Coronary artery (tissue), 2 donors: ENCODE data around the gene RALGPS2.
"Not testable (repeated sequence)": the region's sequence is repeated elsewhere in the genome, so short reads cannot be mapped to it uniquely, and the experiment has no call there.

Experiments
- DNase-seq: peaks from one replicate; pipeline ENCODE4 v3.0.0-alpha.2; 2017; ENCODE audit warnings: low spot score
- H3K27ac ChIP-seq, 2 donors: fragments of 200-600 bp; sonication (generic); one replicate each; pipeline ENCODE4 v1.5.1; 2016 to 2019
- H3K4me3 ChIP-seq: fragments of 200-600 bp; sonication (generic); 2 replicates; pipeline ENCODE4 v1.5.1; 2016; ENCODE audit warnings: mild to moderate bottlenecking, moderate library complexity
- CTCF ChIP-seq: fragments of 200-600 bp; sonication (generic); IDR thresholded peaks from one replicate; pipeline ENCODE4 v1.5.1; 2019; ENCODE audit warnings: antibody characterized with exemption

RALGPS2 gene

GRCh38 chr1:178749581-178750166 lies 24.6 kb downstream of the RALGPS2 start:
- H3K27ac ChIP-seq = no peak overlapping the region

GRCh38 chr1:178751046-178751445 lies 26.0 kb downstream of the RALGPS2 start:
- TF ChIP-seq CTCF = no peak
- Histone ChIP-seq H3K4me3 (no peak overlapping the region), H3K27ac (no peak overlapping the region)
- no peak for DNase-seq

More at GRCh38 chr1:178749581-178750166, 24.6 kb downstream of the RALGPS2 start:
- no peak overlapping the region for H3K4me3 ChIP-seq
- no peak for DNase-seq
- TF ChIP-seq CTCF = no peak

GRCh38 chr1:178752891-178753290 lies 27.8 kb downstream of the RALGPS2 start:
- Histone ChIP-seq H3K27ac (no peak overlapping the region), H3K4me3 (no peak overlapping the region)
- TF ChIP-seq CTCF = no peak
- no peak for DNase-seq

- H3K27ac ChIP-seq, H3K4me3 ChIP-seq, DNase-seq: not testable (repeated sequence)
Observed at GRCh38 chr1:178754655-178755256, 29.7 kb downstream of the RALGPS2 start.

GRCh38 chr1:178768423-178768822 lies 43.4 kb downstream of the RALGPS2 start:
- H3K4me3 ChIP-seq = no peak overlapping the region
- TF ChIP-seq CTCF = no peak
- no peak overlapping the region for H3K27ac ChIP-seq
- DNase-seq = no peak

GRCh38 chr1:178772952-178773351 lies 47.9 kb downstream of the RALGPS2 start:
- no peak for DNase-seq
- Histone ChIP-seq H3K27ac (no peak overlapping the region), H3K4me3 (no peak overlapping the region)
- TF ChIP-seq CTCF = no peak

GRCh38 chr1:178774263-178774662 lies 49.2 kb downstream of the RALGPS2 start:
- H3K4me3 ChIP-seq = no peak overlapping the region
- H3K27ac ChIP-seq = no peak overlapping the region
- TF ChIP-seq CTCF = no peak
- DNase-seq = no peak
